Activated gamma-delta T cell treated with anti-CD3 and anti-CD28 coated beads, Interleukin-2, amount 50 U/mL, for 16 hours (primary cell): ENCODE measurements around the gene JMJD8.

Experiments
- DNase-seq: peaks from one replicate; pipeline ENCODE4 v3.0.0-alpha.2; 2020; ENCODE audit warnings: low read depth

The JMJD8 gene

DNA sequence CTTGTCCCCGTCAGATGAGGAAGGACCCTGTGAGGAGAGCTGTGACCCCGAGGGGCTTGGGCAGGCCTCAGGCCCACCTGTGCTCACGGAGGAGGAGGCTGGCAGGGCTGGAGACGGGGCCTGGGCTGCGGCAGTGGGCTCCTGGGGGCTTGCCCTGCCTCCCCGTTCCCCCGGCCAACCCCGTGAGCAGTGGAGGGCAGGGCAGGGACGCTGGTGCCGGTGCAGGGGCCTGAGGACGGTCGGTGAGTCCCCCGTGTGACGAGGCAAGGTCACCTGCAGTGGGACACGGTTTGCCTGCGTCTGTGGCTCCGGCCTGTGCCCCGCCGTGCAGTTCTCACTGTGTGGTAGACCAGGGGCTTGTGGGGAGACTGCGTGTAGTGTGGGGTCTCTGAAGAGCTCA is 24.5 kb downstream of the JMJD8 start:
- DNase-seq = no peak

DNA sequence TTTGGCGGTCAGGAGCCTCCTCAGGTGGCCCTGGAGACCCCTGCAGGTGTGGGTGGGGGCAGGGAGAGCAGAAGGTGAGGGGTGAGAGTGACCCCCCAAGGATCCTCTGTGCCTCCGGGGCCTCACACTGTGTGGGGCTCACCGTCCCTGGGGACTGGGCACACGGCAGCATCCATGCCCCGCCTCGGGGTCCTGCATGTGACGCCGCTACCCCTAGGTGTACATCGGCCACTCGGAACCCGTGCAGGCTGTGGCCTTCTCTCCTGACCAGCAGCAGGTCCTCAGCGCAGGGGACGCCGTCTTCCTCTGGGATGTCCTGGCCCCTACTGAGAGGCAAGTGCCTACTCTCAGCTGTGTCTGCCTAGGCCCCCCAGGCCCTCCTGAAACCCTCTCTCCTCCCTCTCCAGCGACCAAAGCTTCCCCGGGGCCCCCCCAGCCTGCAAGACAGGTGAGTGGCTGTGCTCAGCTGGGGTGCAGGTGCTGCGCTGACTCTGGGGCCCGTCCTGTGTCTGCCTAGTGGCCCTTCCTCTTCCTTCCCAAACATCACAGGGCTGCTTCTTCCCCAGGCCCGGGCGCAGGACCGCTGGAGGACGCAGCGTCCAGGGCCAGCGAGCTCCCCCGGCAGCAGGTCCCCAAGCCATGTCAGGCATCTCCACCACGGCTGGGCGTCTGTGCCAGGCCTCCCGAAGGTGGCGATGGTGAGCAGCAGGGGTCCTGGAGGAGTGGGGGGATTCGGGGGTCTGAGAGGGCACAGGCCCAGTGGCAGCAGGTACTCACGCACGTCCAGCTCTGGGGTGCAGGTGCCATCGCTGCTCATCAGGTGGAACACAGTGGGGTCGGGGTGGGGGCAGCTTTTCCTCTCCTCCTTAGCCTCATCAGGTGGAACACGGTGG is 25.2 kb downstream of the JMJD8 start:
- DNase-seq = no peak

DNA sequence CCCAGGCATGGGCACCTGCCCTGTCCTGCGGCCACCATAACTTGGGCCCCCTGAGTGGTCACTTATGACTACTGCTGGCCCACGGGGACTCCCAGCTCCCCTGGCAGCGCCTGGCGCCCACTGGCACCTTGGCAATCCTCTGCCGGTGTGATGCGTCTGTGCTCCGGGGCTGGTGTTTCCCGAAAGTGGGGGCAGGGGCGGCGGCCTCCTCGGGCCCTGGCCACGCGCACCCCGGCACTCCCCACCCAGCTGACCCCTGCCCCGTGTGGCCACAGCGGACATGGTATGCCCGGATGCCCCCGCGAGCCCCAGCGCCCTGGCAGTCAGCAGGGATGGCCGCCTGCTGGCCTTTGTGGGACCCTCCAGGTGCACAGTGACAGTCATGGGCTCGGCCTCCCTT is 26.6 kb downstream of the JMJD8 start:
- no peak for DNase-seq

DNA sequence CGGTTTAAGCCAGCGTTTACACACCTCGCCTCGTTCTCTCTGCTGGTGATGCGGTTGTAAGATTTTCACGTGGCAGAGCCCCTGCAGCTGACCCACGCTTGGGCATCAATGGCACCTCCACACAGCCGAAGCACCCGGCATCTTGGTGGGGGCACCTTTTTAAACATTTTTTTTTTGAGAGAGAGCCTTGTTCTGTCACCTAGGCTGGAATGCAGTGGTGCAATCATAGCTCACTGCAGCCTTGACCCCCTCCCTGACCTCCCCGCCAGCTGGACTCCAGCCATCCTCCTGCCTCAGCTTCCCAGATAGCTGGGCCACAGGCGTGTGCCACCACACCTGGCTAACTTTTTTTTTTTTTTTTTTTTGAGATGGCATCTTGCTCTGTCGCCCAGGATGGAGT is 30.1 kb downstream of the JMJD8 start:
- DNase-seq = no peak

DNA sequence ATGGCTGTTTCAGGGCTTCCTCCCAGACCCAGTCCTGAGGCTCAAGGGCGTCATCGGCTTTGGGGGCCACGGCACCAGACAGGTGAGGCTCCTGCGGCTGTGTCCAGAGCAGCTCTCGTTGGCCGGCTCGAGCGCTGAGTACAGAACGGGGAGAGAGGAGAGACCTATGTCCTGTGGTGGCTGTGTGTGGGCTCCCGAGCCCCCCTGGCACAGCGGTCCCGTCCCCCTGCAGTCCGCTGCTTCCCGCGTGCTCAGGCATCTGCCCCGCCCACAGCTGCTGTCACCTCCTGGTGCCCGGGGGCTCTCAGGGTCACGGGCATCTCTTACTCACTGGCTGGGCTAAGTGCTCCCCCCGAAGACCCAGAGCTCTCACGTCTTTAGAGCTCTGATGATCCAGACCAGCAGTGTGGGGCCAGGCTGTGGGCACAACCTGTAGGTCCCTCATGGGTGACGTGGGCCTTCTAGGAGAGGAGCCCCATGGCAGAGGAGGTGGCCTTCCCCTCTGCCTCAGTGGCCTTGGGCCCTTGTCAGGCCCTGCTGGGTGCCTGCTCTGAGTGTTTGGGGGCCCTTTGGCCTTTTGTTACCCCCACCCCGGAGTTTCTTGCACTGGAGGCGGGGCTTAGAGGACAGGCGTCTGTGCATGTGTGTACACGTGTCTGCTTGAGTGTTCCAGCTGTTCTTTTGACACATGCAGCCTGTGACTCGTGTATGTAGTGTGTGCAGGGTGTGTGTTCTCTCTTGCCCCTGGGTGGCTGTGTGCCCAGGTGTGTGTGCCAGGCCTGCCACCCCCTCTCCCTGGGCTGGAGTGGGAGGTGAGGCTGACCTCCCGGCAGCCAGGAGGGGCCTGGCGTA is 31.5 kb downstream of the JMJD8 start:
- DNase-seq = no peak

DNA sequence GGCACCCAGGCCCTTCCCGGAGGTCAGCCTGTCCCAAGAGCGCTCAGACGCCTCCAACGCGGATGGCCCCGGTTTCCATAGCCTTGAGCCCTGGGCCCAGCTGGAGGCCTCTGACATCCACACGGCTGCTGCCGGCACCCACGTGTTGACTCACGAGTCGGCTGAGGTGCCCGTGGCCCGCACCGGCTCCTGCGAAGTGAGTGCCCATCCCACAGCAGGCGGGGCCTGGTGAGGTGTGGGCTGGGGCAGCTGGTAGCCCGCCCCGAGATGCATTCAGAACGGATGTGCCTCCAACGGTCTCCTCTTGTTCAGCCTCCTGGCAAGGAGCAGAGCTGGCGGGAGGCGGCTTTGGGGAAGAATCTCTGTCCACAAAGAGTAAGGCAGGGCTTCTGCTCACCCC is 32.3 kb downstream of the JMJD8 start:
- DNase-seq = no peak

DNA sequence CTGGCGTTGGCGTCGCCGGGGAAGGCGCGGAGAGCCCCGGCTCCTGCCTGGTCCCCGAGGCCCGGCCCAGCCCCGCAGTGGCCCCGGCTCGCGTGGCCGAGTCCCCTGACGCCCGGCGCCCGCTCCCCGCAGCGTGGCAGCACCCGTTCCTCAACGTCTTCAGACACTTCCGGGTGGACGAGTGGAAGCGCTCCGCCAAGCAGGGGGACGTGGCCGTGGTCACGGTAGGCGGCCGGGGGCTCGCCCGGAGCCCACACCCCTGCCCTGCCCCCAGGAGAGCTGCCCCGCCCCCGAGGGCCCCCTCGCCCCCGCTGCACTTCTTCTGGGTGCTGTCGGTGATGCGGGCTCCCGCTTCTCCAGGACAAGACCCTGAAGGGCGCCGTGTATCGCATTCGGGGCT is 34.5 kb downstream of the JMJD8 start:
- no peak for DNase-seq

DNA sequence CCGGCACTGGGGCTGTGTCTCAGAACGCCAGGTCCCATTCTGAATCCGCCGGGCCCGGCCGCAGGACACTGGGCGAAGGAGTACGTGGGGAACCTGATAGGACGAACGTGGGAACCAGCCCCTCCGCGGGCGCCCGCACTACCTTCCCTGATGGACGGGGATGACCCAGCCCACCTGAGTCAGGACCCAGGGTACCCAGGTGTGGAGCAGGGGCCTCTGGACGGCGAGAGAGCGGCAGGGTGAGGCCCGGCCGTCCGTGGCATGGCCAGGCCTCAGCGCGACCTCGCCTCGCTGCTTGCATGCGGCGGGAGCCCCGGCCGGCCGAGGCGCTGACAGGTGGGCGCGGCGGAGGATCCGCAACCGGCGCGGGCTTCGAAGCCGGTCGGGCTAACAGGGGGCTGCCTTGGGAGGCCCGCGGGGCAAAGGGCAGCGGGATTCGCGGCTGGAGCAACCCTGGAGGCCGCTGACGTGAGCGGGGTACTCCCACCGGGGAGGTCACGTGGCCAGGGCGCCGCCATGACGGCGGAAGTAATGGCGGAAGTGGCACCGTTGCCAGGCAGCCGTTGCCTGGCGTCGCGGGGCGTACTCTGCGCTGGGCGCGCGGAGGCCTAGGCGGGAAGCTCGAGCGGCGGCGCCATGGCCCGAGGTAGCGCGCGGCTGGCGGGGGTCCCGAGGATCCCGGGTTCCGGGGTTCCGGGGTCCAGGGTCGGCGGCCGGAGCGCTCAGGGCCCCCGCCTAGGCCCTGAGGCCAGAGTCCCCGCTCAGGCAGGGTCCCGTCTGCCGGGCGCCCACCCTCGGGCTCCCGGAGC is 35.1 kb downstream of the JMJD8 start, which contains the start of gene WDR90:
WDR90 (plus strand) TSS at position 585 of the 809 bp plus-strand sequence; CDS start at position 637, 52 bp downstream.
- DNase-seq = peak; percentile 88

DNA sequence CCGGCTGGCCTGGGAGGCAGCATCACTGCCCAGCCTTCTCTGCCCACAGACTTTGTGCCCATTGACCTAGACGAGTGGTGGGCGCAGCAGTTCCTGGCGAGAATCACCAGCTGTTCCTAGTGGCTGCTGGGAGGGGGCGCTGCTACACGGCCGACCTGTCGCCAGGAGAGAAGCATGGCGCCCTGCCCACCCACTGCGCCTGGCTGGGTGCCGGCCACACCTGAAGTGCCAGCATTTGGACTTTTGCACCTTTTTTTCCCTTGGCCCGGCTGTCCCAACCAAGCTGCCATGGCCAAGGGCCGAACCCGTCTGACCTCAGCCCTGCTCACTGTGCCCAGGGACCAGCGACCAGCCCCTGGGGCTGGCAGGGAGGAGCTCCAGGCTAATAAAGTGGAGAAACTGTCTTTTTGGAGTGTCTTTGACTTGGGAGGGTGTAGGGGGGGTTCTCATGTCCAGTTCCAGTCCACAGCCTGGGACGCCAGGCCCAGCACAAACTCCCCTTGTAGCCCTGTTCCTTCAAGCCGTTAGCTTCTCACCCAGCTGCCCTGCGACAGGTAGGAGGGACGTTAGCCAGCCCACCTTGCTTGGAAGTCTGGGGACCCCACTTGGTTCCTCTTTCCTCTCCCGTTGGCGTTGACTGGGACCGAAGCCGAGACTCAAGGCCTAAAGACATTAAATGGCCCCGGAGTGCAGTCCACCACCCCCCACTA is 35.9 kb downstream of the JMJD8 start:
- no peak for DNase-seq

DNA sequence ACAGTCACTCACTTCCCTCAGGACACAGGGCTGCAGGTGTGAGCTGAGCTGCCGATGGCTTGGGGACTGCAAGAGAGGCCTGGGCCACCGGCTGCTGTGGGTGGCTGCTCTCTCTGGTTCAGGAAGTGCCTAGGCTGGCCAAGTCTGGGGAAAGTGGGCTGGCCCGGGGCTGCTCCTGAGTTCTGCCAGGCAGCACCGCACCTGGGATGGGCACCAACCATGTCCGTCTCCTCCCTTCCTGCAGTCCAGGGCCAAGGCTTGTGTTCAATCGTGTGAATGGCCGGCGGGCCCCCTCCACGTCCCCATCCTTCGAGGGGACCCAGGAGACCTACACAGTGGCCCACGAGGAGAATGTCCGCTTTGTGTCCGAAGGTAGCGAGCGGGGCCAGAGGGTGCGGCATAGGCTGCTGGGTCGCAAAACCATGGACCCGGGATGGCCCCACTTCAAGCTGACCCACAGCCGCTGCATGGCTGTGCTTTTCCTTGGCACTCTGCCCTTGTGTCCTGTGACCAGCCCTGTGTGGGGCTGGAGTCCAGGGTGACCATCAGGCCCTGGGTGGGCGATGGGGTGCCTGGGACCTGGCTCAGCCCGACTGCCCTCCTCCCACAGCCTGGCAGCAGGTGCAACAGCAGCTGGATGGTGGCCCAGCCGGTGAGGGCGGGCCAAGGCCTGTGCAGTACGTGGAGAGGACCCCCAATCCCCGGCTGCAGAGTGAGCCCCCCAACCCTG is 36.8 kb downstream of the JMJD8 start:
- DNase-seq = no peak

DNA sequence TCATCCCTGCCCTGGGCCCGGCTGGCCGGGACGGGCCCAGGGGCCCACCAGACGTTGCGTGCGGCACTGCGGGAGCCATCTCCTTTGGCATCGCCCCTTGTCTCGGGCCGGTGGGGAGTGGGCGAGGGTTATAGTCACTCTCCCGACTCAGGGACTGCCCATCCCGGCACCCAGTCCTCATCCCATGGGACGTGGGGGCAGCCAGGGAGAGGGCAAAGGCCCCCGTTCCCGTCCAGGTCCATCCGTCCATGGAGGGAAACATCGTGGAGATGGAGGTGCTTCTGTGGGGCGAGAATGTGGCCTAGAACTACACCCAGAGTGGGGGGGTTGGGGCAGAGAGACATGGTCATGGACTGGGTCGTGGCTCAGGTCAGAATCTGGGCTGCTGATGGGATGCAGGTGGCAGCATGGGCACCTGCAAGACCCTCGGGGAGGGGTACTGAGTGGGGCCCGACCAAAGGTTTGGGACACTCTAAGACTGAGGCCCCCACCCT is 37.4 kb downstream of the JMJD8 start:
- DNase-seq = no peak

DNA sequence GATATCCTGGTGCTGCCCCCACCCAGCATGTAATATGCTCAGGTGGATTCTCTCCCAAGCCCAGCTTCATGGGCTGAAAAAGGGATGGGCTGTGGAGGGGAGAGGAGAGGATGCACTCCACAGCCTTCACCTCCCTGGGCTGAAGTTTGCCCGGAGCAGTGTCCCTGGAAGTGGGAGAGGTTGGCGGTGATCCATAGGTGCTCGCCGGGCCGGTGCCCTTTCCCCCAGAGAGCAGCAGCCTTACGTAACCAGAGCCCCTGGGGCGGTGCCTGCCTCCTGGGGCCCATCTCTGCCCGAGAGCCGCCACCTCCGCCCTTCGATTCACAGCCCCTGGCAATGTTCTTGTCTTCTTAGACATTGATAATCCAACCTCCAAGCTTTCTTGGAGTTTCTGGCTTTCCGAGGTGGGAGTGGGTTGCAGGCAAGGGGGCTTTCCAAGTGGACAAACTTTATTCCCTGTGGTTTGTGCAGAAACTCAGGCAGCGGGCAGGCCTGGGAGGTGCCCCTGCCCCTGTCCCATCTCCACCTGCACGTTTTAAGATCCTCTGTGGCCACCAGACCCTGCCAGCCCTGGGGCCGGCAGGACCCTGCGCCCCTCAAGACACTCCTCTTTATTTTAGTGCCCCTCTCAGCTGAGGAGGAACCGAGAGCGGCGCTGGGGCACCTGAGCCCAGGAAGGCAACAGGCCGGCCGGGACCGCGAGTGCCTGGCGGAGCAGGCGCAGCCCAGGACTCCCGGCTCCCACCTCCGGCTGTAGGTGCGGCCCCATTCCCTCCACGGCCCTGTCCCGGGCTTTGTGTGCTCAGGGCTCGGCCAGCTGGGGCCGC is 38.1 kb downstream of the JMJD8 start:
- DNase-seq = no peak

DNA sequence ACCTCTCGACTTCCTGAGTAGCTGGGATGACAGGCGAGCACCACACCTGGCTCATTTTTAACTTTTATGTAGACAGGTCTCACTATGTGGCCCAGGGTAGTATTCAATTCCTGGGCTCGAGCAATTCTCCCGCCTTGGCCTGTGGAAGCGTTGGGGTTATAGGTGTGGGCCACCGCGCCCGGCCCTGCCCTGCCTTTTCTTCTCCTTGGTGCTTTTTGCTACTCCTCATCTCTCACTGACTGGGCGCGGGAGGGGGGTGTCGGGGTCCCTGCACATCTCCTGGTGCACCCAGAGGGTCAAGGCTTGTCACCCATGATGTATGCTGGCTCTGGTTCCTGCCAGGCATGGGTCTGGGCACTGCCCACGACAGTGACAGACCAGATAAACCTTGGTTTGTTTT is 39.6 kb downstream of the JMJD8 start:
- DNase-seq = no peak

DNA sequence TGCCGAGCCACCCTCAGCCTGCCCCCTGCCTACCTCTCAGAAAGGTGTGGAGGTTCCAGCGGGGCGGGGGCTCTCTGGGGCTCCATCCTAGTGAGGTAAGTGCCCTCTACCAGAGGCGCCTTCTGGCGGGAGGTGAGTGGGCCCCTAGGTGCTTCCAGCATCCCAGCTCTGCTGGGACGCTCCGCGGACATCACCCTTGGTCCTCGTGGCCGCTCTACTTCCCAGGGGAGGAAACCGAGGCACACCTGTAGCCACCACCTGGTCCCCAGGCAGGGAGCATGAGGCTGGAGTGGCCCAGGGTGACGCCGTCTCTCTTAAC is 41.1 kb downstream of the JMJD8 start:
- no peak for DNase-seq

DNA sequence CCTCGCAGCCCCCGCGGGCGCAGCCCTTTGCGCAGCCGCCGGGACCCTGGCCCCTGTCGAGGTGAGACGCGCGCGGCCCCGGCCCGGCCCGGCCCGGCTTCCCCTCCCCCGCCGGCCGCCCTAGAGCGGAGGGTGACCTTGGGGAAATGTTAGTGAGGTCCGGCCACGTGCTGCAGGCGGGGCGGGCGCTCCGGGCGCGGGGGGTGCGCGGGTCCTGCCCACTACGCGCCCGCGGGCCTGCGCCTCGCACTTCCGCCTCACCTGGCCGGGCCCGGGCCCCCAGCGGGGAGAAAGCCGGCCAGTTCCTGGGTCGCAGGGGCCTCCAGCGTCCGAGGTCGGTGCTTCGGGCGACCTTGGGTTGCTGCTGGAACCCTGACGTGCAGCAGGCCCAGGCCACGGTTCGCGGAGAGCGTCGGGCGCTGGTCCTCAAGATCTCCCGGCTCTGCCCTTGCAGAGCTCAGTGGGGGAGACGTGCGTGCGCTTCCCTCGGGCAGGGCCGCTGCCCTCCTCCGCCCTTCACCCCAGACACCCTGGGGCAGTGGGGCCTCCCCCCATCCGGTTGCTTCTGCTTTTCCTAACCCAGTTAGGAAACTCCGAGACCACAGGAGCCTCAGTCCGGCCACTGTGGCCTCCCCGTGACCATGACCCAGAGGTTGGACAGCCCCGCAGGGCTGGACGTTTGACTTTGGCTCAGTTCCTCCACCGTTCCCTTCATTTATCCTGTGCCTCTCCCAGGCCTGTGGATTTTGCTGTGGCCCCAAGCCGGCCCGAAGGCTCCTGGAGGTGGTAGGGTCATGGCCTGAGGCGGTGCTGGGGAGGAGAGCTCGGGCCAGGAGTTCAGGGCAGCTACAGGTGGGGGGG is 41.7 kb downstream of the JMJD8 start:
- DNase-seq = no peak

DNA sequence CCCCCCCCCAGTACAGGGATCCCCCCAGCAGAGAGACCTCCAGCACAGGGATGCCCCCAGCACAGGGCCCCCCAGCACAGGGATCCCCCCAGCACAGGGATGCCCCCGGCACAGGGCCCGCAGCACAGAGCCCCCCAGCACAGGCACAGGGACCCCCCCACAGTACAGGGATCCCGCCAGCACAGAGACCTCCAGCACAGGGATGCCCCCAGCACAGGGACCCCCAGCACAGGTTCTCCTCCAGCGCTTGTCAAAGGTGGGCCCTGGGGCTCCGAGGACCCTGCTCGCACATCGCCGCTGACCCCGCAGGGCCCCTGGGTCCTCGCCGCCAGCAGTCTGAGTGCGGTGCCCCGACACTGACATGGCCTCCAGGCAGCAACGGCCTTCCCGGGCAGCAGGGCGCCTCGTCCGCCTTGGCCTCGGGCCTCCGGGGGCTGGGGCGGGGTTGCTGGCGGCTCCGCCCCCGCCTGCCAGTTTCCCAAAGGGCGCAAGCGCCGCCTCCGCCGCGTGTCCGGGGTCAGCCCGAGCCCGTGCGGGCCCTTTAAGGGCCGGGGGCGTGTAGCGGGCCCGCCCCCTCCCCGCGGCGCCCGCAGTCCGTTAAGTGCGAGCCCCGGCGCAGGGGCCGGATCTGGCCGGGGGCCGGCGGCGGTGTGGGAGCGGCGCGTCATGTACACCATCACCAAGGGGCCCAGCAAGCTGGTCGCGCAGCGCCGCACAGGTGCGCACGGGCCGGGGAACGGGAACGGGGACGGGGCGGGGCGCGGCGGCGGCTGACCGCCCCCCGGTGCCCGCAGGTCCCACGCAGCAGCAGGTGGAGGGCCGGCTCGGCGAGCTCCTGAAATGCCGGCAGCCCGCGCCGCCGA is 42.6 kb downstream of the JMJD8 start, which contains the start of gene MCRIP2:
MCRIP2 (plus strand) TSS at position 503 of the 863 bp plus-strand sequence; CDS start at position 667, 164 bp downstream.
- DNase-seq = peak; percentile 37

DNA sequence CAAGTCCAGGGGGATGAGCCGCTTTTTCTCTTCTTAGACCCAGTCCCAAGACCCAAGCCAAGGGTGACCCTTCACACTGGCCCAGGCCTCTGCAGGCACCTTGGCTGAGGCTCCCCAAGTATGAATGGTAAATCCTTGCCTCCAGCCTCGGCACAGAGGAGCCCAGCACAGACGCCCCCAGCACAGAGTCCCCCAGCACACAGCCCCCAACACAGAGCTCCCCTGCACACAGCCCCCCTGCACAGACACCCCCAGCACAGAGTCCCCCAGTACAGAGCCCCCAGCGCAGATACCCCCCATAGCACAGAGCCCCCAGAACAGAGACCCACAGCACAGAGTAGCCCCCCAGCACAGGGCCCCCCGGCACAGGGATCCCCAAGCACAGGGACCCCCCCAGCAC is 43.5 kb downstream of the JMJD8 start:
- DNase-seq = no peak

DNA sequence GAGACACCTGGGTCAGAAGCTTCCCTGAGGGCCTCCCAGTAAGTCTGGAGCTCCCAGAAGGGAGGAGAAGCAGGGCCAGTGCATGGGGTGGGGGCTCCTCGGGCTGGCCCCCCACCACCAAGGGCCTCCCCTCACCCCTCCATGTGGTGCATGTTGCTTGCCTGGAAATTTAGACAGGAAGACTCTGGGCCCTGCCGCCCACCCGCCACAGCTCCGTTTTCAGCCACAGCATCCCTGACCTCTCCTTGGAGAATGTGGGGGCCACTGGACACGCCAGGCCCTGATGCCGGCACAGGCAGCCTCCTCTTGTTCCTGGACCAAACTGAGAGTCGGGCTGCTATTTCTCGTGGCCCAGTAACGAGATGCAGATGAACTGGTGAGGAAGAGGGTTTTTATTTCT is 45.3 kb downstream of the JMJD8 start:
- no peak for DNase-seq
